ENCODE data around the gene NUTM2E.
"Not testable (repeated sequence)": the region's sequence is repeated elsewhere in the genome, so short reads cannot be mapped to it uniquely, and the experiment has no call there.

DNA sequence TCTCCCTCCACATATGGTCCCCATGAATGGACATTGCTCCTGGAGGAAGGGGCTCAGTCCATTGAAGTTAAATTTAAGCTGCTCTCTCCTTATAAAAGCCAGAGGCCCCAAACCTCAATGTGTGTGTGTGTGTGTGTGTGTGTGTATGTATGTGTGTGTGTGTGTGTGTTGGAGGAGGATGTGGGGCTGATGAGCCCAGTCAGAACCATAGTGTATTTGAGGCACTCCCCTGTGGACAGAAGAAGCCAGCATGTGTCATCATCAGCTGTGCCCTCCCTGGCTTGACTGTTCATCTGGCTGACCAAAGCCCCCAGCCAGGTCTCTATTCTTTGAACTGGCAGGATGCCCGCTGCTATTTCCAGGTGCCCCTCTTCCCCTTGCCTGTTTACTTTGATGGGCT, 35.7 kb downstream of the NUTM2E start:
- TF ChIP-seq POLR2A (IDR thresholded peaks at IDR 0.05; ENCODE audit: low read length); GATA1 (IDR thresholded peaks at IDR 0.05; ENCODE audit: low read depth, low read length): not testable (repeated sequence)
